GM19395 (cell line): Measurements from ENCODE around the gene POC5.

ENCODE experiments used
- ATAC-seq: cut with Tn5 transposase; IDR thresholded peaks from one replicate; pipeline ENCODE4 v1.9.1; 2021; ENCODE audit warnings: mild to moderate bottlenecking, moderate library complexity; ENCODE audit not compliant: unreplicated experiment

Gene POC5

GRCh38 chr5:75662061-75662460, 55.2 kb downstream of the POC5 start:
- ATAC-seq, result no peak

DNA sequence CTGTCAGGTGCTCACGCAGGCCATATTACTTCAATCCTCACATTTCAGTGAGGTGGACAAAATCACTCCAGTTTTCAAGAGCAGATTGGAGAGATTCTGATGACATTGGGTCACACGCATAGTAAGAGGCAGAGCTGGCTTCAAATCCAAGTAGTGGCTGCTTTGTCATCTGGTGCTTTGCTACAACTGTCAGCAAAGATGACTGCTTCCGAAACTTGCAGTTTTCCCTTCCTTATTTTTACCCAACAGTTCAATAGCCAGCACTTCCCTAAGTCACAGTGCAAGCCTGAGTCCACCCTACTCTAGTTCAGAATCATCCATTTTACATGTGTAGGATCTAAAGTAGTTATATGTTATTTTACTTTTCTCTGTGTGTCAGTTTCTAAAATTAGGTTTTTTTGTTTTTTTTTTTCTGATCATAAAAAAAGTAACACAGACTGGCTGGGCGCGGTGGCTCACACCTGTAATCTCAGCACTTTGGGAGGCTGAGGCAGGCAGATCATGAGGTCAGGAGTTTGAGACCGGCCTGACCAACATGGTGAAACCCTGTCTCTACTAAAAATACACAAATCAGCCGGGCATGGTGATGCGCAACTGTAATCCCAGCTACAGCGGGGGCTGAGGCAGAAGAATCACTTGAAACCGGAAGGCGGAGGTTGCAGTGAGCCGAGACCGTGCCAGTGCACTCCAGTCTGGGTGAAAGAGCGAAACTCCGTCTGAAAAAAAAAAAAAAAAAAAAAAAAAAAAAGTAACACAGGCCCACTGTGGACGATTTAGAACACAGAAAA, 56.4 kb downstream of the POC5 start:
- ATAC-seq, result no peak

GRCh38 chr5:75659791-75660450, 57.3 kb downstream of the POC5 start:
- ATAC-seq, result no peak

DNA sequence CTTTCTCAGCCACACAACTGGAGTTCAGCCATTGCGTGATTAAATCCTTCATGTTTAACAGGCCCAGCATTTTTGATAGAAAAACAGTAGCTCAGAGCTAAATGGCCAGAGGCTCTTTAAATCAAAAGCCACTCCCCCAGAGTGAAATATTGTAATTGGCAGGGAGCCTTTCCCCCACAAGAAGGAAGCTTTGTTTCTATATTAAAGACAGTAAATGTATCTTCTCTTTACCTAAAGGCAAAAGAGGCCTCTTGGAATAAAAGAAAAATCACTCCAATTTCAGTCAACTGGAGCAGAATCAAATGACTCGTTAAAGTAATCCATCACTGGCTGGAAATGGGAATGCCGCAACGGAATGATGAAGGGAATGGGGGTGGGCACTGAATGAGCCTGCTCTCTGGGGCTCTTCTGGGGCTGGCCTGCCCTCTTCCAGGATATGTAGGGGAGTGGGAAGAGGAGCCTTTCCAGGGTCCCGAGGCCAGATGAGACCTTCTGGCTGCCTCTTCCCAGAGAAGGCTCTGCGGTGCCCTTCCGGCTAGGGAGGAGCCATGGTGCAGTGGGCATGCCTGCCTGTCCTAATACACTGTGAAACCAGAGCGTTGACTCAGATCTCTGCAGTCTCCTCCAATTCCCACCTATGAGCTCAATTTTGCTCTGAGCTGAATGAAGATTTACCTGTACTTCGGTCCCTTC, 60.8 kb downstream of the POC5 start:
- ATAC-seq, result no peak

GRCh38 chr5:75654693-75655295, 62.4 kb downstream of the POC5 start:
- no peak for ATAC-seq

DNA sequence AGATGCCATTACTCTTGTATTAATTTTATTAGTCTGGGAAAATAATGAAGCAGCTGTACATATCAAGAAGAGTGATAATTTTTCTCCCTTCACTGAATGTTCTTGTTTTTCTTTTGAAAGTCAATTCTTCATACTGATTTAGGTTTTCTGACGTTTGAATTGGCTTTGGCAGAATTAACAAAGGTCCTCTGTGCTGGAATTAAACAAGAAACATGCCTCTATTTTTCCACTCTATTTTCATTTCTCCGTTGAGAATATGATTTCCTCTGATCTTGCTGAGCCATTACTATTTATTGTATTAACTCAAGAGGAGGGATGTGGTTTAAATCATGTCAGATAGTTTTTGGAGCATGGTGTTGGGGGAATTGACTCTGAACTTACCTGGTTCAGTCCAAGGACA, 63.7 kb downstream of the POC5 start:
- no peak for ATAC-seq

GRCh38 chr5:75651575-75652238, 65.5 kb downstream of the POC5 start:
- ATAC-seq, result no peak

DNA sequence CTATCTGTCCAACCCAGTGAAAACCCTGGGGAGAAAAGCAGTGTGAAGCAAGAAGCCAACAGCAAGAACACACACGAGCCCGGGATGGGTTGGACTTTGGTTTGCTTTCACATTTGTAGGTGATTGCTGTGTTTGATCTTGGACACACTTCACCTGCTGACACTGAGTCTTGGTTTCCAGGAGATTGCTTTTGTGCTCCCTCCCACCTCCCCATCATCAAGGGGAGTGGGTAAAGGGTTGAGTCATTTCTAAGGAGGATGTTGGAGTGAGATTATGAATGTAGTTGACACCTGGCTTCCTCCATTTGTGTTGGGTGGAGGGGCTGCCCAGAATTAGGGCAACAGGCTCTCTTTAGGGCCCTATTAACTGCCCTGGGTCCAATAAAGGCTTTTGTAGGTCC, 68.5 kb downstream of the POC5 start:
- peak; percentile 80 for ATAC-seq

- ATAC-seq, result no peak
Observed at GRCh38 chr5:75640826-75641225, 76.4 kb downstream of the POC5 start.

- no peak for ATAC-seq
Observed at GRCh38 chr5:75640395-75640794, 76.8 kb downstream of the POC5 start.

DNA sequence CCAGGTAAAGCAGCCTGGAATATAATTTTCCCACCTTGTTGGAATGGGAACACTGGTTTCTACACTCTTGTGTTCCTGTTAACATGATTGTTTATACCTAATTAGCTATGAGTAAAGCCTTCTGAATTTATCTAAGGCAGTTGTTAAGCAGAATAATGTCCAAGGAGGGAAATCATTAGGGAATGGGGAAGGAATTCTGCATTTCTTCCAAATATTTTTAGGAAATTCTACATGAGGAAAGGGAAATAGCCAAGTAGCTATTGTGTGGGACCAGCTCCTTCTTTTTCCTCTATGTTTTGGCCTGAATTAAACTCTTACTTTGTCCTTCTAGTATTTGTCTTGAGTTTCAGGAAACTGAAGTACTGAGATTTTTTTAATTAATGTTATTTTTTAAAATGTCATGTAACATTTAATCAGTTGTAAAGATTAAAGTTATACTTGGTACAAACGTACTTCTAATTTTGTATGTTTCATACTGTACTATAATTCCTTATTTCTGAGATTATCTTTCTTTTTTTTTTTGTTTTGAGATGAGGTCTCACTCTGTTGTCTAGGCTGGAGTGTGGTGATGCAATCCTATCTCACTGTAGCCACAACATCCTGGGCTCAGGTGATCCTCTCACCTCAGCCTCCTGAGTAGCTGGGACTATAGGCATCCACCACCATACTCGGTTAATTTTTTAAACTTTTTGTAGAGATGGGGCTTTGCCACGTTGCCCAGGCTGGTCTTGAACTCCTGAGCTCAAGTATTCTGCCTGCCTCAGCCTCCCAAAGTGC, 77.5 kb downstream of the POC5 start:
- no peak for ATAC-seq

DNA sequence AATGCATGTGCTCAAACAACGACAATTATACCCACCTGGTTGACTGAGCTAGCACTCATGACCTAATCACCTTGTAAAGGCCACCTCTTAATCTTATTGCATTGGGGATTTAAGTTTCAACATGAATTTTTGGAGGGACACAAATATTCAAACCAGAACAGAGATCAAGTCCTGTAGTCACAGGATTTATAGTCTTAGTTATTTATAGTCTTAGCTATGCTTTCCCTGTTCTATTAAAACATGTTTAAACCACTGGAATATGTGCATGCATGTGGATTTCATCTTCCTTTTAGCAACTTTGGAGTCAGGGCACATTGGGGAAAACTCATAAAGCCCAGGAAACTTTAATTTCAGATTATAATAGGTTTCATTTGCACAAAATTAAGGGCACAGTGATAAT, 79.3 kb downstream of the POC5 start:
- no peak for ATAC-seq

- ATAC-seq, result no peak
Observed at GRCh38 chr5:75632321-75632720, 84.9 kb downstream of the POC5 start.

GRCh38 chr5:75630875-75631274, 86.4 kb downstream of the POC5 start:
- no peak for ATAC-seq

- no peak for ATAC-seq
Observed at GRCh38 chr5:75627801-75628200, 89.4 kb downstream of the POC5 start.

GRCh38 chr5:75626959-75627358, 90.3 kb downstream of the POC5 start:
- no peak for ATAC-seq
